MCF 10A (cell line): Measurements from ENCODE around the gene CAND2. TPM values are rescaled to one million over a fixed set of nuclear protein-coding genes. Genes with fewer than 3 reads are reported as not detected.
A peak's percentile ranks its signal among the peaks of the same experiment; 100 is the strongest.

ENCODE experiments used
- BruUV-seq: library from RNA; stranded (reverse); fragments of 400-500 nt; replicated peaks from 2 replicates; lab custom pipeline; 2021; lab: Mats Ljungman, UMichigan
- CTCF ChIA-PET: fragments of 300-600 bp; sonication (Branson Sonifier 250); formaldehyde crosslinking; extraction: SDS; loops from one replicate; lab custom pipeline; 2021; ENCODE audit warnings: antibody characterized with exemption, inconsistent platforms; lab: Yijun Ruan, JAX
- POLR2A ChIA-PET: fragments of 300-600, 350-650 bp; sonication (Branson Sonifier 250); formaldehyde crosslinking; extraction: SDS; loops from one replicate; lab custom pipeline; 2020; ENCODE audit warnings: antibody characterized with exemption, inconsistent platforms; lab: Yijun Ruan, JAX
- DNase-seq: peaks from one replicate; pipeline ENCODE4 v3.0.0-alpha.2; 2018; ENCODE audit not compliant: unreplicated experiment
- H3K27ac Mint-ChIP-seq: one replicate; pipeline ENCODE4 v1.8.0; 2022; ENCODE audit warnings: mild to moderate bottlenecking, low read depth, mixed read lengths; ENCODE audit not compliant: unreplicated experiment
- H3K27me3 Mint-ChIP-seq: one replicate; pipeline ENCODE4 v1.8.0; 2022; ENCODE audit warnings: mixed read lengths; ENCODE audit not compliant: insufficient read depth, unreplicated experiment
- H3K36me3 Mint-ChIP-seq: one replicate; pipeline ENCODE4 v1.8.0; 2022; ENCODE audit warnings: mild to moderate bottlenecking, moderate library complexity, mixed read lengths; ENCODE audit not compliant: insufficient read depth, unreplicated experiment
- H3K4me1 Mint-ChIP-seq: one replicate; pipeline ENCODE4 v1.8.0; 2022; ENCODE audit warnings: mixed read lengths; ENCODE audit not compliant: insufficient read depth, unreplicated experiment
- H3K4me3 Mint-ChIP-seq: one replicate; pipeline ENCODE4 v1.8.0; 2022; ENCODE audit warnings: mild to moderate bottlenecking, moderate library complexity, mixed read lengths; ENCODE audit not compliant: unreplicated experiment
- H3K9me3 Mint-ChIP-seq: one replicate; pipeline ENCODE4 v1.8.0; 2022; ENCODE audit warnings: mixed read lengths; ENCODE audit not compliant: unreplicated experiment
- CTCF ChIP-seq: fragments of 200-600 bp; IDR thresholded peaks from one replicate; pipeline ENCODE4 v1.8.0; 2022; ENCODE audit warnings: antibody characterized with exemption, mild to moderate bottlenecking; ENCODE audit not compliant: unreplicated experiment
- intact Hi-C: fragments of 100-400 bp; cut with micrococcal nuclease; formaldehyde crosslinking; loops from 2 replicates; pipeline ENCODE4 v1.14.1; 2022
- total RNA-seq: library from RNA; stranded (reverse); gene quantifications from 2 replicates; pipeline ENCODE4 v1.2.3, GENCODE V29; 2022

The CAND2 gene
- total RNA-seq, 1 experiment from 2014 or later, result not detected

GRCh38 chr3:12835052-12835665, 38.7 kb downstream of the CAND2 start:
- intact Hi-C loops, result no loop called here
- no peak overlapping the region for H3K27ac Mint-ChIP-seq
- ChIA-PET CTCF (interaction anchor here (0.6 to 1.2 kb wide), 4 partner anchors 15 to 281 kb away, joined by 3 to 5 read pairs (median 3); partner anchors contain the start of gene RAF1), POLR2A (interaction anchor here (0.7 kb wide), 1 partner anchor 126 kb away, joined by 3 read pairs; no protein-coding TSS in a partner anchor)
- H3K36me3 Mint-ChIP-seq, result peaks cover 89% of the 10 kb centered on the region
- no peaks in the 10 kb centered on the region for H3K27me3 Mint-ChIP-seq
- peaks cover 23% of the 10 kb centered on the region for H3K4me1 Mint-ChIP-seq
- no peak for DNase-seq
- TF ChIP-seq CTCF, result no peak
- no peak overlapping the region for H3K4me3 Mint-ChIP-seq
- no TSS peak for BruUV-seq
- no peaks in the 10 kb centered on the region for H3K9me3 Mint-ChIP-seq

GRCh38 chr3:12837295-12837986, 41.0 kb downstream of the CAND2 start:
- no peaks in the 10 kb centered on the region for H3K9me3 Mint-ChIP-seq
- no peak for TF ChIP-seq CTCF
- ChIA-PET CTCF (interaction anchor here (0.7 to 1.5 kb wide), 6 partner anchors 11 to 196 kb away, joined by 3 to 4 read pairs (median 3); no protein-coding TSS in a partner anchor), POLR2A (interaction anchor here (0.7 kb wide), 1 partner anchor 543 kb away, joined by 3 read pairs; no protein-coding TSS in a partner anchor)
- H3K27me3 Mint-ChIP-seq, result no peaks in the 10 kb centered on the region
- no TSS peak for BruUV-seq
- peak overlapping the region; percentile 96 for H3K4me3 Mint-ChIP-seq
- intact Hi-C loops, result no loop called here
- peaks cover 23% of the 10 kb centered on the region for H3K4me1 Mint-ChIP-seq
- no peak for DNase-seq
- H3K36me3 Mint-ChIP-seq, result peaks cover 92% of the 10 kb centered on the region
- peak overlapping the region; percentile 57 for H3K27ac Mint-ChIP-seq

GRCh38 chr3:12838179-12838965, 41.9 kb downstream of the CAND2 start:
- H3K9me3 Mint-ChIP-seq, result no peaks in the 10 kb centered on the region
- H3K4me1 Mint-ChIP-seq, result peaks cover 23% of the 10 kb centered on the region
- no peaks in the 10 kb centered on the region for H3K27me3 Mint-ChIP-seq
- BruUV-seq, result no TSS peak
- POLR2A ChIA-PET, result interaction anchor here (4.1 kb wide), 1 partner anchor 7 kb away, joined by 39 read pairs; no protein-coding TSS in a partner anchor
- DNase-seq, result no peak
- peaks cover 82% of the 10 kb centered on the region for H3K36me3 Mint-ChIP-seq
- peak overlapping the region; percentile 96 for H3K4me3 Mint-ChIP-seq
- no peak for TF ChIP-seq CTCF
- intact Hi-C loops, result no loop called here
- CTCF ChIA-PET, result interaction anchor here (0.7 to 1.5 kb wide), 4 partner anchors 15 to 195 kb away, joined by 3 to 4 read pairs (median 3); no protein-coding TSS in a partner anchor
- peak overlapping the region; percentile 57 for H3K27ac Mint-ChIP-seq
